ENCODE measurements around the gene SPG7.

SPG7 gene

GRCh38 chr16:89548344-89549006 is 40.3 kb downstream of the SPG7 start:
- no peak for DNase-seq

DNA sequence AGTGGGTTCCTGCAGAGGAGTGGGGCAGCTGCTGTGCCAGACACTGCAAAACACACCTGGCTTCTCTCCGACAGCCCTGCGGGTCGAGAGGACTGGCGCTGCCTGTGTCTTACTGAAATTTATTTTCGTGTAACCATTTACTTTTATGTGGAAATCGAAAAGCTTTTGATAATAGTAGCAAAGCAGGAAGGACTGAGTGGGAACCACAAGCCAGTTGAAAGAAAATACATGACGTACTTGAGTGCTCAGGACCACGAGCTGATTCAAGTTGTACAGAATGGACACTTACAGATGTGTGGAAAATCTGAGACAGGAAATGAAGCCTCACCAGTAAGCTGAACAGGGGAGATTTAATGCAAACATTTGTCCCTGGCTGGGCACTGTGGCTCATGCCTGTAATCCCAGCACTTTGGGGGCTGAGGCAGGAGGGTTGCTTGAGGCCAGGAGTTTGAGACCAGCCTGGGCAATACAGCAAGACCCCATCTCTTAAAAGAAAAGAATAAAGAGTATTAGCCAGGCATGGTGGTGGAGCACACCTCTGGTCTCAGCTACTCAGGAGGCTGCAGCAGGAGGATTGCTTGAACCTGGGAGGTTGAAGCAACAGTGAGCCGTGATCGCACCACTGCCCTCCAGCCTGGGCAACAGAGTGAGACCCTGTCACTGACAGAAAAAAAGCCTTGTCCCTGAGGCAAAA is 41.0 kb downstream of the SPG7 start:
- peak; percentile 34 for DNase-seq

DNA sequence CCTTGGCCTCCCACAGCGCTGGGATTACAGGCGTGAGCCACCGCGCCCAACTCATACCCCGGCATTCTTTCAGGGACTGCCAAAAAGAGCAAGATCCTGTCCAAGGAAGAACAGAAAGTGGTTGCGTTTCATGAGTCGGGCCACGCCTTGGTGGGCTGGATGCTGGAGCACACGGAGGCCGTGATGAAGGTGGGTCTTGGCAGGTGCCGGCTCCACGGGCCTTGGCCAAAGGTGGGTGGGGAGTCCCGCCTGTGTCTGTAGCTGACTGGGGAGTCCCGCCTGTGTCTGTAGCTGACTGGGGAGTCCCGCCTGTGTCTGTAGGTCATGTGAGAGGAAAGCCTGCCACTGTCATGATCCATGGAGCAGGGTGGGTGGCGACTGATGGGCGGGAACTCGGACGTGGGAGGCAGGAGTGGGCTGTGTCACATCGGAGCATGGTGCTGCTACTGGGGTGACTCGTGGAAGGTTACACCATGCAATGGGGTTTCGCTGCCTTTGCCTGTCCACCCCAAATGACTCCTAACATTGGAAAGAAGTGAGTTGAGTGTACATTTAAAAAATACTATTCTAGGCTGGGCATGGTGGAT is 42.3 kb downstream of the SPG7 start:
- no peak for DNase-seq

GRCh38 chr16:89552329-89552728 is 44.1 kb downstream of the SPG7 start:
- DNase-seq, result no peak

DNA sequence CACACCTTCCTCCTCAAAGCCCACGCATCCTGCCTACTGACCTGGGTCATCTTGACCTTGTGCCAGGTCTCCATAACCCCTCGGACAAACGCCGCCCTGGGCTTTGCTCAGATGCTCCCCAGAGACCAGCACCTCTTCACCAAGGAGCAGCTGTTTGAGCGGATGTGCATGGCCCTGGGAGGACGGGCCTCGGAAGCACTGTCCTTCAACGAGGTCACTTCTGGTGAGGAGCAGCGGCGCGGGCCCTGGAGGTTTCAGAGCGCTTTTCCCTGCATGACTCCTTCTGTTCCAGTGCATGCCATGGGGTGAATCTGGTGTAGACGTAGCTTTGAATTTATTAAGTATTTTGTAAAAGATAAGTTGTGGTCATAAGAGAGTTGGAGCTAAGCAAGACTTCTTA is 44.7 kb downstream of the SPG7 start:
- no peak for DNase-seq

DNA sequence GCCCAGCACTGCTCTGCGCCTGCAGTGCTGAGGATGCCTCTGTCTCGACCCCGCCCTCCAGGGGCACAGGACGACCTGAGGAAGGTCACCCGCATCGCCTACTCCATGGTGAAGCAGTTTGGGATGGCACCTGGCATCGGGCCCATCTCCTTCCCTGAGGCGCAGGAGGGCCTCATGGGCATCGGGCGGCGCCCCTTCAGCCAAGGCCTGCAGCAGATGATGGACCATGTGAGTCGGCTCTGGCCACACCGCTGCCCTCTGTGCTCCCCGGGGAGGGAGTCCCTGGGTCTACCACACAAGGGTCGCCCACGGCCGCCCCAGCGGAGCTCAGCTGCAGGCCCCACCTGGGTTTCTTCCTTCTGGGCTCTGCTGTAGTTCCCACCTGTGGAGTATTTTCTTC is 45.5 kb downstream of the SPG7 start:
- DNase-seq, result no peak

DNA sequence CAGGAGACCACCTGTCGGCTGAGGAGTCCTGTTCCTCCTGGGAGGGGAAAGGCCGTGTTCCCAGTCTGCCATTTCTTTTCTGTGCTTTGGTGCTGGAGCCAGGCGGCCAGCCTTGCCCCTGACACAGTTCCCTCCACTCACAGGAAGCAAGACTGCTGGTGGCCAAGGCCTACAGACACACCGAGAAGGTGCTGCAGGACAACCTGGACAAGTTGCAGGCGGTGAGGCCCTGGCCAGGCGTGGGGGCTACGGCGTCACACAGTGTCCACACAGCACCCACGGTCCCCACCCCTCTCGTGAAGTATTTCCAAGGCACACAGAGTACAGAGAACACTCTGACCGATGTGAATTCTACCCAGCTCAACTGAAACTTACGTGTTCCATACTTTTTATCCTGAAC is 46.1 kb downstream of the SPG7 start:
- no peak for DNase-seq

DNA sequence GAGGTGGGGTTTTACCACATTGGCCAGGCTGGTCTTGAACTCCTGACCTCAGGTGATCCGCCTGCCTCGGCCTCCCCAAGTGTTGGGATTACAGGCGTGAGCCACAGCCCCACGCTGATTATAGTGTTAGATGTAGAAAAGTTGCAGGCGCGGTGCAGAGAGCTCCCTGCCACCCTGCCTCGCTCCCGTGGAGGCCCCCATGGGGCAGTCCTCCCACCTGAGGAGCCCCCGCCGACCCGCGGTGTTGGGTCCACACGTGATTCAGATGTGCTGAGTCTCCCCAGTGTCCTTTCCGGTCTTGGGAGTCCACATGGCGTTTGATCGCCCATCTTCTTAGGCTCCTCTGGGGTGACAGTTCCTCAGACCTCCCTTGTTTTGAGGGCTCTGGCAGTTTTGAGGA is 47.1 kb downstream of the SPG7 start:
- DNase-seq, result no peak

- DNase-seq, result no peak
Observed at GRCh38 chr16:89555780-89556179, 47.6 kb downstream of the SPG7 start.

GRCh38 chr16:89556750-89557689 is 48.8 kb downstream of the SPG7 start:
- peak; percentile 82 for DNase-seq

GRCh38 chr16:89557690-89558490 is 49.7 kb downstream of the SPG7 start:
- DNase-seq, result no peak

DNA sequence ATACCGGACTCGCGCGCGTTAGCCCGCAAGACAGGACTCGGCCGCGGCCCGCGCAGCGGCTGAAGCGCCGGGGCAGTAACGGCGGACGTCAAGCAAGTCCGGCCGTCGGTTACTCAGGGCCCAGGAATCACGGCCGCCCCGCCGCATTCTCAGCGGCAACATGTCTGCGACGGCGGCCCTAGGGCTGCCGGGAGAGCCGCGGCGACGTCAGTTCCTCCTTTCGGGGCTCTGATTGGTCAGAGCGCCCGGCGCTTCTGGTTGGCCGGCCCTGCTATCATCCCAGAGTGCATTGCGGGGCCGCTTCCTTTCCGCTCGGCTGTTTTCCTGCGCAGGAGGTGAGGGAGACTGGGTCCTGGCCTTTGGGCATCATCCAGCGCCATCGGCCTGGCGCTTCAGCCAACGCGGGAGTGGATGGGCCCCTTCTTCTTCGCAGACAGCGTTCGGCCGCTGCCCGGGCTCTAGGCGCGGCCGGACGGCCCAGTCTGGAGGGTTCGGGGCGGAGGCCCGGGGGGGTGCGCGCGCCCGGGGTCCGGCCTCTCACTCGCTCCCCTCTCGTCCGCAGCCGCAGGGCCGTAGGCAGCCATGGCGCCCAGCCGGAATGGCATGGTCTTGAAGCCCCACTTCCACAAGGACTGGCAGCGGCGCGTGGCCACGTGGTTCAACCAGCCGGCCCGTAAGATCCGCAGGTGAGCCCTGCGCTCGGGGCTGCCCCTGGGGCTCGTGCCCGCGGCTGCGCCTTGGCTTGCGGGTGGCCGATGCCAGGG is 52.4 kb downstream of the SPG7 start, which contains the start of gene RPL13:
Gene RPL13 (plus strand): TSS at position 305 of the 764 bp plus-strand sequence. CDS start 278 bp downstream, at position 583.
- DNase-seq, result peak; percentile 95

GRCh38 chr16:89561142-89561883 is 53.1 kb downstream of the SPG7 start:
- no peak for DNase-seq

DNA sequence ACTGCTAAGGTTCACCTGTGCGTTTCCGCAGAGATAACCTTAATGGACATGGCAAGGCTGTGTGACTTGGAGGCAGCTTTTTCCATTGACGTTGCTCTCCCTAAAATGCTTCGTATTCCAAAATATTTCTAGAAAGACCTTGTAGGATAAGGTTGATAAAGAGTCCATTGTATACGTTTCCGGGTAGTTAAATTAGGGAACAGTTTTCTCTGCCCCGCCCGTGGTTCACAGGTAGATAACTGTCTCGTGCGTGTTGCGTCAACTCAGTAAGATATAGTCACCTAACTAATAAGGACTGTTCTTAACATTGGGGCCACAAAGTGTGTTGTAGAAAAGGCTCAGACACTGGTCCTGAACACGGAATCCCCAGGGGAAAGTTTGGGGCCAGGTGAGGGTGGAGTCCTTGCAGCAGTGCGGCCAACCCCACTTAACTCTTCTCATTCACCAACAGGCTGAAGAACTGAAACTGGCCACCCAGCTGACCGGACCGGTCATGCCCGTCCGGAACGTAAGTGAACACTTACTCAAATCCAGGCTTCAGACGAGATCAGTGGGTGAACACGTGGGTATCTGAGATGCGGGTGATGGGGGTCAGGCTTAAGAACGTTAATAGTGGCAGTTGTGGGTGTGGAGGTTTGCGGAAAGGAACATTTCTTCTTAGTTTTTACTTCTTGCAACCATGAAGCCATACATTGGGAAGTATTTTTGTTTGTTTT is 53.8 kb downstream of the SPG7 start:
- DNase-seq, result peak; percentile 15

DNA sequence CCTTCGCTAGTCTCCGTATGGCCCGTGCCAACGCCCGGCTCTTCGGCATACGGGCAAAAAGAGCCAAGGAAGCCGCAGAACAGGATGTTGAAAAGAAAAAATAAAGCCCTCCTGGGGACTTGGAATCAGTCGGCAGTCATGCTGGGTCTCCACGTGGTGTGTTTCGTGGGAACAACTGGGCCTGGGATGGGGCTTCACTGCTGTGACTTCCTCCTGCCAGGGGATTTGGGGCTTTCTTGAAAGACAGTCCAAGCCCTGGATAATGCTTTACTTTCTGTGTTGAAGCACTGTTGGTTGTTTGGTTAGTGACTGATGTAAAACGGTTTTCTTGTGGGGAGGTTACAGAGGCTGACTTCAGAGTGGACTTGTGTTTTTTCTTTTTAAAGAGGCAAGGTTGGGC is 54.7 kb downstream of the SPG7 start:
- no peak for DNase-seq

- DNase-seq, result peak; percentile 23
Observed at GRCh38 chr16:89563639-89564392, 55.6 kb downstream of the SPG7 start.

- peak; percentile 12 for DNase-seq
Observed at GRCh38 chr16:89564476-89565255, 56.5 kb downstream of the SPG7 start.

- no peak for DNase-seq
Observed at GRCh38 chr16:89565256-89565505, 57.0 kb downstream of the SPG7 start.
